ENCODE data around the gene SGCD.

DNA sequence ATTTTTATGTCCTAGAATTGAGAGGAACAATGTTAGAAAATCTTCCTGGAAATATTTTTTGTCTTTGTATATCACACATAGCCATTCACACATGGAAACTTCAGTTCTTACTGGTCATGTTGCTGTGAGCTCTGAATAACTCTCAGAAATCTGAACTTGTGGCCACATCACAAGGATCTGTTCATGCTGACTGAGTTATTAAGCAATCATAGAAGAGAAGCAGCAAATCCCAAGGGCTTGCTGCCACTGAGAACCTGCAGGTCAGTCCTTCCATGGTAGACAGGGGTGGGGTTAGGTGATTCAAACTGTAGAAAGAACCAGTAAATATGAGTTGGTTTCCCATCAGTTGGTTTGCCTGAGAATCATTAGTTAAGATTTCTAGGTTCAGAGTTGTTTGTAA lies 27.6 kb downstream of the SGCD start:
- TF ChIP-seq, protein P1, sequence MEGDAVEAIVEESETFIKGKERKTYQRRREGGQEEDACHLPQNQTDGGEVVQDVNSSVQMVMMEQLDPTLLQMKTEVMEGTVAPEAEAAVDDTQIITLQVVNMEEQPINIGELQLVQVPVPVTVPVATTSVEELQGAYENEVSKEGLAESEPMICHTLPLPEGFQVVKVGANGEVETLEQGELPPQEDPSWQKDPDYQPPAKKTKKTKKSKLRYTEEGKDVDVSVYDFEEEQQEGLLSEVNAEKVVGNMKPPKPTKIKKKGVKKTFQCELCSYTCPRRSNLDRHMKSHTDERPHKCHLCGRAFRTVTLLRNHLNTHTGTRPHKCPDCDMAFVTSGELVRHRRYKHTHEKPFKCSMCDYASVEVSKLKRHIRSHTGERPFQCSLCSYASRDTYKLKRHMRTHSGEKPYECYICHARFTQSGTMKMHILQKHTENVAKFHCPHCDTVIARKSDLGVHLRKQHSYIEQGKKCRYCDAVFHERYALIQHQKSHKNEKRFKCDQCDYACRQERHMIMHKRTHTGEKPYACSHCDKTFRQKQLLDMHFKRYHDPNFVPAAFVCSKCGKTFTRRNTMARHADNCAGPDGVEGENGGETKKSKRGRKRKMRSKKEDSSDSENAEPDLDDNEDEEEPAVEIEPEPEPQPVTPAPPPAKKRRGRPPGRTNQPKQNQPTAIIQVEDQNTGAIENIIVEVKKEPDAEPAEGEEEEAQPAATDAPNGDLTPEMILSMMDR (IDR thresholded peaks at IDR 0.05), result no peak
- TF ChIP-seq POLR2A (IDR thresholded peaks at IDR 0.05), result no peak
